ENCODE data around the gene AMN.

Gene AMN

GRCh38 chr14:102927346-102927877 is 4.9 kb downstream of the AMN start:
- H3K27me3 Mint-ChIP-seq: peaks cover 16% of the 10 kb centered on the region
- no peak overlapping the region for H3K27ac Mint-ChIP-seq
- H3K4me1 Mint-ChIP-seq (ENCODE audit: low read depth): peaks cover 11% of the 10 kb centered on the region
- H3K36me3 Mint-ChIP-seq (ENCODE audit: low read depth): no peaks in the 10 kb centered on the region
- no peaks in the 10 kb centered on the region for H3K9me3 Mint-ChIP-seq
- no peak overlapping the region for H3K4me3 Mint-ChIP-seq

GRCh38 chr14:102927878-102928411 is 5.5 kb downstream of the AMN start:
- Mint-ChIP-seq H3K27me3 (peaks cover 16% of the 10 kb centered on the region), H3K36me3 (ENCODE audit: low read depth) (no peaks in the 10 kb centered on the region), H3K4me3 (peak overlapping the region; percentile 48), H3K4me1 (ENCODE audit: low read depth) (peaks cover 11% of the 10 kb centered on the region), H3K27ac (no peak overlapping the region), H3K9me3 (no peaks in the 10 kb centered on the region)

GRCh38 chr14:102928412-102929240 is 6.2 kb downstream of the AMN start:
- Mint-ChIP-seq H3K4me3 (peak overlapping the region; percentile 58), H3K27ac (no peak overlapping the region), H3K9me3 (no peaks in the 10 kb centered on the region), H3K36me3 (ENCODE audit: low read depth) (no peaks in the 10 kb centered on the region), H3K4me1 (ENCODE audit: low read depth) (peaks cover 11% of the 10 kb centered on the region), H3K27me3 (peaks cover 12% of the 10 kb centered on the region)

GRCh38 chr14:102929241-102930137 is 7.0 kb downstream of the AMN start:
- Mint-ChIP-seq H3K27me3 (peaks cover 12% of the 10 kb centered on the region), H3K4me1 (ENCODE audit: low read depth) (peaks cover 7% of the 10 kb centered on the region), H3K27ac (no peak overlapping the region), H3K9me3 (no peaks in the 10 kb centered on the region), H3K36me3 (ENCODE audit: low read depth) (no peaks in the 10 kb centered on the region), H3K4me3 (no peak overlapping the region)

- Mint-ChIP-seq H3K4me3 (no peak overlapping the region), H3K36me3 (ENCODE audit: low read depth) (no peaks in the 10 kb centered on the region), H3K4me1 (ENCODE audit: low read depth) (peaks cover 7% of the 10 kb centered on the region), H3K9me3 (no peaks in the 10 kb centered on the region), H3K27ac (no peak overlapping the region), H3K27me3 (peaks cover 12% of the 10 kb centered on the region)
Measured at GRCh38 chr14:102930138-102930752, 7.8 kb downstream of the AMN start.

- H3K36me3 Mint-ChIP-seq (ENCODE audit: low read depth): no peaks in the 10 kb centered on the region
- H3K4me1 Mint-ChIP-seq (ENCODE audit: low read depth): peaks cover 7% of the 10 kb centered on the region
- peaks cover 8% of the 10 kb centered on the region for H3K27me3 Mint-ChIP-seq
- no peak overlapping the region for H3K4me3 Mint-ChIP-seq
- H3K9me3 Mint-ChIP-seq: no peaks in the 10 kb centered on the region
- no peak overlapping the region for H3K27ac Mint-ChIP-seq
Measured at GRCh38 chr14:102930753-102931579, 8.5 kb downstream of the AMN start.

- Mint-ChIP-seq H3K27ac (no peak overlapping the region), H3K27me3 (peaks cover 4% of the 10 kb centered on the region), H3K9me3 (no peaks in the 10 kb centered on the region), H3K4me1 (ENCODE audit: low read depth) (peaks cover 7% of the 10 kb centered on the region), H3K36me3 (ENCODE audit: low read depth) (no peaks in the 10 kb centered on the region), H3K4me3 (no peak overlapping the region)
Measured at GRCh38 chr14:102931580-102932285, 9.3 kb downstream of the AMN start.

GRCh38 chr14:102932484-102933248 is 10.2 kb downstream of the AMN start:
- Mint-ChIP-seq H3K27me3 (no peaks in the 10 kb centered on the region), H3K4me1 (ENCODE audit: low read depth) (peaks cover 7% of the 10 kb centered on the region), H3K4me3 (no peak overlapping the region), H3K9me3 (no peaks in the 10 kb centered on the region), H3K36me3 (ENCODE audit: low read depth) (no peaks in the 10 kb centered on the region), H3K27ac (no peak overlapping the region)

GRCh38 chr14:102933618-102934231 is 11.3 kb downstream of the AMN start:
- no peak overlapping the region for H3K4me3 Mint-ChIP-seq
- H3K27ac Mint-ChIP-seq: no peak overlapping the region
- no peaks in the 10 kb centered on the region for H3K9me3 Mint-ChIP-seq
- H3K36me3 Mint-ChIP-seq (ENCODE audit: low read depth): no peaks in the 10 kb centered on the region
- H3K27me3 Mint-ChIP-seq: no peaks in the 10 kb centered on the region
- H3K4me1 Mint-ChIP-seq (ENCODE audit: low read depth): peaks cover under 1% of the 10 kb centered on the region

- Mint-ChIP-seq H3K27ac (no peak overlapping the region), H3K4me3 (no peak overlapping the region), H3K27me3 (no peaks in the 10 kb centered on the region), H3K36me3 (ENCODE audit: low read depth) (no peaks in the 10 kb centered on the region), H3K9me3 (no peaks in the 10 kb centered on the region), H3K4me1 (ENCODE audit: low read depth) (no peaks in the 10 kb centered on the region)
Measured at GRCh38 chr14:102935756-102936155, 13.3 kb downstream of the AMN start.

- no peak overlapping the region for H3K27ac Mint-ChIP-seq
- no peaks in the 10 kb centered on the region for H3K9me3 Mint-ChIP-seq
- H3K4me1 Mint-ChIP-seq (ENCODE audit: low read depth): no peaks in the 10 kb centered on the region
- H3K36me3 Mint-ChIP-seq (ENCODE audit: low read depth): no peaks in the 10 kb centered on the region
- no peak overlapping the region for H3K4me3 Mint-ChIP-seq
- H3K27me3 Mint-ChIP-seq: no peaks in the 10 kb centered on the region
Measured at GRCh38 chr14:102937331-102938175, 15.1 kb downstream of the AMN start.

- no peaks in the 10 kb centered on the region for H3K36me3 Mint-ChIP-seq (ENCODE audit: low read depth)
- no peaks in the 10 kb centered on the region for H3K4me1 Mint-ChIP-seq (ENCODE audit: low read depth)
- H3K27ac Mint-ChIP-seq: no peak overlapping the region
- H3K9me3 Mint-ChIP-seq: no peaks in the 10 kb centered on the region
- H3K27me3 Mint-ChIP-seq: no peaks in the 10 kb centered on the region
- no peak overlapping the region for H3K4me3 Mint-ChIP-seq
Measured at GRCh38 chr14:102938191-102938590, 15.7 kb downstream of the AMN start.

All from stimulated activated naive CD8-positive, alpha-beta T cell treated with anti-CD3 and anti-CD28 coated beads, Interleukin-15, Interleukin-2, amounts not matched to agents 100 ng/mL and 50 ng/mL, for 24 hours (primary cell).